ENCODE results near the gene PTH1R.

DNA sequence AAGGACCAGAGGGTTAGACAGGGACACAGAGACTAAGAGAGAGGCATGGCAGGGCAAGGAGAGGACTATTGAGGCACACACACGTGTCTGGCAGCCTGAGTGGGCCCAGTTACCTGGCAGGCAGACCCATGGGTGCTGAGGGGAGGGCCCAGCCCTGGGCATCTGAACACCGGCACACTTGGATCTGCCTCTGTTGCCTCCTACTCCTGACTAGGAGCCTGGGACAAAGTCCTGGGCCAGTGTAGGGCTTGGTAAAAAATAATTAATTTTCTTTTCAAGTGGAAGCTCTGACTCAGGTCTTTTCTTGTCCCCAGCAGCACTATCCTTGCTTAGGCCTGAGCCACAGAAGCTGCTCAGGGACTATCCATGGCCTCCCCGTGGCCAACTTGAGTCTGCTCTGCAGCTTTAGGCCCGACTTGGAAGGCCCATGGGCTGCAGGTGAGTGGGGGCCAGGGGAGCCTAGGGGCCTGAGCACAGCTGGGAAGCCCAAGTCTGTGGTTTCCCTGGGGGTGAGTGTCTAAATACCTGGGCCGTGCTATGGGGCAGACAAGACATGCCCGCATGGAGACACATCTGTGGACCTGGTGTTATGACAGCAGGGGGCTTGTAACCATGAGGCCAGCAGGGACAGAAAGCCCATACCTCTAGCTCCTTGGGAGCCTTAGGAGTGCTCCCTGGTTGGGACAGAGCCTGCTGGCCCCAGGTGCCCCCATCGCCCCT lies at the start of gene PTH1R:
- TF ChIP-seq, protein P1, sequence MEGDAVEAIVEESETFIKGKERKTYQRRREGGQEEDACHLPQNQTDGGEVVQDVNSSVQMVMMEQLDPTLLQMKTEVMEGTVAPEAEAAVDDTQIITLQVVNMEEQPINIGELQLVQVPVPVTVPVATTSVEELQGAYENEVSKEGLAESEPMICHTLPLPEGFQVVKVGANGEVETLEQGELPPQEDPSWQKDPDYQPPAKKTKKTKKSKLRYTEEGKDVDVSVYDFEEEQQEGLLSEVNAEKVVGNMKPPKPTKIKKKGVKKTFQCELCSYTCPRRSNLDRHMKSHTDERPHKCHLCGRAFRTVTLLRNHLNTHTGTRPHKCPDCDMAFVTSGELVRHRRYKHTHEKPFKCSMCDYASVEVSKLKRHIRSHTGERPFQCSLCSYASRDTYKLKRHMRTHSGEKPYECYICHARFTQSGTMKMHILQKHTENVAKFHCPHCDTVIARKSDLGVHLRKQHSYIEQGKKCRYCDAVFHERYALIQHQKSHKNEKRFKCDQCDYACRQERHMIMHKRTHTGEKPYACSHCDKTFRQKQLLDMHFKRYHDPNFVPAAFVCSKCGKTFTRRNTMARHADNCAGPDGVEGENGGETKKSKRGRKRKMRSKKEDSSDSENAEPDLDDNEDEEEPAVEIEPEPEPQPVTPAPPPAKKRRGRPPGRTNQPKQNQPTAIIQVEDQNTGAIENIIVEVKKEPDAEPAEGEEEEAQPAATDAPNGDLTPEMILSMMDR (IDR thresholded peaks at IDR 0.05; ENCODE audit: low read depth, low read length), result no peak
- TF ChIP-seq EZH2phosphoT487 (IDR thresholded peaks at IDR 0.05; ENCODE audit: low read depth), result no peak

All from OCI-LY3 (cell line).